Iris pigment epithelial cell (primary cell): ENCODE results near the gene TCERG1L.

Experiments
- DNase-seq: peaks from one replicate; pipeline ENCODE4 v3.0.0-alpha.2; 2011; ENCODE audit warnings: low read depth

Gene TCERG1L

DNA sequence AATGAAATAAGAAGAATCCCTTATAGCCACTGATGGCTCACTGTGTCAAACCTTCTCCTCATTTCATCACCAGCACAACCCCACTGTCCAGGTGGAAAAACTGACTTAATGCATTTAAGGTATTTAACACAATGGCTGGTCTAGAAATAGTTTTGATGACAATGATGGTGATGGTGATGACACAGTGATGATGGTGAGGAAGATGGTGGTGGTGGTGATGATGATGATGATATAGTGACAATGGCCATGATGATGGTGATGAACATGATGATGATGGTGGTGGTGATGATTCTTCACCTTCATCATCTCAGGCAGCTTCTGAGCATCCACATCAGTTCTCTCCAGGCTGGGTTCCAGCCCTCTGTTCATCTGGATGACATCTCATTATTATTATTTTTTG lies 186.6 kb downstream of the TCERG1L start:
- DNase-seq: no peak

GRCh38 chr10:131123496-131123895 lies 188.0 kb downstream of the TCERG1L start:
- no peak for DNase-seq

DNA sequence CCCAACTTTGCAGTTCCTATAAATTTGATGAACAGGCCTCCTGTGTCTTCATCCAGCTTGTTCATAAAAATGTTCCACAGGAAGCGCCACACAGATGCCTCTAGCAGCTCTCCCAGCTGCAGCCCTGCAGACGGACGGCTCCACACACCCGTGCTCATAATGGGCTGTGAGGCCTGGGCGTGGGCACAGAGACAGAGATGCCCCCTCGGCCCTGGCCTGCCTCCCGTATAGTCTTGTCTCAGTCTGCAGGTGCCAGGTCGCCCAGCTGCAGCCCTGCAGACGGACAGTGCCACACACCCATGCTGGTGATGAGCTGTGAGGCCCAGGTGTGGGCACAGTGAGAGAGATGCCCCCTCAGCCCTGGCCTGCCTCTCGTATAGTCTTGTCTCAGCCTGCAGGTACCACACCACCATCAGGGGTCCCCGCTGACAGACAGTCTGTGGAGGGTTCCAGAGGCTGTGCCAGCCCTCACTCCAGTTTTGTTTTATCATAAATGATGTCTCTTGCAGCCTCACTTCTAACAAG lies 189.9 kb downstream of the TCERG1L start:
- DNase-seq: no peak

GRCh38 chr10:131119626-131120355 lies 191.7 kb downstream of the TCERG1L start:
- DNase-seq: no peak

DNA sequence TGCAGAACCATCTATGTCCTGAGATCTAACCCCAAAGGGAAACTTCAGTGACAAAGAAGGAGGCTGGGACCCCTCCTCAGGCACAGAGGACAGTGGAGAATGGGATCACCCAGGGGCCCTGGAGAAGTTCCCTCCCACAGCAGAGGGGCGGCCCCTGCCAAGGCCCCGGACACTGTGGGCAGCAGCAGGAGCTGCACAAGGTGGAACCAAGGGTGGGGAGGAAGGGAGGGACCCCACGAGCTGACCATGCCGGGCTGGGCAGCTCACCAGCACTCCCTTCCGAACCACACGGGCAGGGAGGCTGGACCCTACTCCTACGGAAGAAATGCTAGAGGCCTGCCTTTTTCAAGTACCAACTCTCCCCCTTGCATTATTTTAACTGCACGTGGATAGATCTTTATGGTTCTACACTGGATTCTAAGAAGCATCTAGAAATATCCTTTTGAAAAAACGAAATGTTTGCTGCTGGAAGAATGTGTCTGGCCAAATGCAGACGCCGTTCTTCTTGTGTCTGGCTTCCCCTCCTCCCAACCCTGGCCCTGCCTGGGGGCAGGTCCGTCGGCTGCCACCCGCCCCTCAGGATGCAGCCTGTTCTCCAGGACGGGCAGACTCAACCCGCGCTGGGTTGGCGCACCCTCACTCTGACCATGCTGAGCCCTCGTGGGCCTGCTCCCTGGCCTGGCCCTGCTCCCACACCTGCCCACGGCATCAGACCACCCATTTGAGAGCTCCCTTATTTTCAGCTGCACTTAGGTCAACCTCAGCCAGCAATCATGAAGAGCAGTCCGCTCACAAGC lies 193.9 kb downstream of the TCERG1L start:
- DNase-seq: no peak

GRCh38 chr10:131116991-131117375 lies 194.5 kb downstream of the TCERG1L start:
- DNase-seq: no peak

DNA sequence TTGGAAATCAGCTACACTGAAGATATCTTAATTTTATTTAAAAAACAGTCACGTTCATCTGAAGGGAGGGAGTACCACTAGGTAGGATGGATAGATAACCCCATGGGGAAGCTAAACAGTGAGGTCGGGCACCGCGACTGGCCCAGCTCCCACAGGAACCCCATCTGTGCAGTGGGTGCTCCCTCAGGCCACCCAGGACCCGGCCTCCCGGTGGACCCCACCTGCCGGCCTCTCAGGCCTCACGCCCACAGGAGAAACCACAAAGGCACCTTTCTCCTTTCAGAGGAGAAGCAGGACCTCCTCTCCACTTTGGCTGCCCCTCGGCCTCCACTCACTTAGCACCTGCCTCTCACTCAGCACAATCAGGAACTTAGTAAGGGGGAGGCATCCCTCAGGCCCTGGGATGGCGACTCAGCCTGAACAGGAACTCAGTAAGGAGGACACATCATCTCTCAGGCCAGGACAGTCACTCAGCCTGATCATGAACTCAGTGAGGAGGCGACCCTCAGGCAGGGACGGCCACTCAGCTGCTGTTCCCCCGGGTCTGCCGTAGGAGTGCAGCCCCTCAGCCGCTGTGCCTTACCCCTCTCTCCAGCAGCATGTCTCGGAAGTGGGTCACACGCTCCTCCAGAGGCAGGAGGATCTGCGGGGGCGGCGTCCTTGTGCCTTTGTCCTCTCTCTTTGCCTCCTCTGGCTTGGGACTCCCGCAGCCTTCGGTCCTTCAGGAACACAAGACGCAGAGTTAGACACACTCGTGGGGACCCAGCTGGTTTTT lies 195.1 kb downstream of the TCERG1L start:
- no peak for DNase-seq

DNA sequence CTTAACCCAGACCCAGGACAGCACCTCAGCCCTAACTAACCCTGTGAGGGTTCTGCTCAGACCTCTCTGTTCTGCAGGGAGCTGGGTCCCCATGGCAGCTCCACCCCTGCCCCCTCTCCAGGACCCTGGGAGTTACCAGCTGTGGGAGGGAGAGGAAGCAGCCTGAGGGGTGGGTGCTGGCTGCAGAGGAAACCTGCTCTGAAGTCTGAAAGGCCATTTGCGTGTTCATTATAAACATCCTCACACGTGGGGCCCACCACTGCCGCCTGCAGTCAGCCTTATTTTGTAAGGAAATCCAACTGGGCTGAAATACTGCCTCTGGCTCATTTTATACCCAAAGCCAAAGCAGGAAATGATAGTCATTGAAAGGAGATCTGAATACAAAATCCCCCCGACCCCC lies 195.7 kb downstream of the TCERG1L start:
- no peak for DNase-seq

DNA sequence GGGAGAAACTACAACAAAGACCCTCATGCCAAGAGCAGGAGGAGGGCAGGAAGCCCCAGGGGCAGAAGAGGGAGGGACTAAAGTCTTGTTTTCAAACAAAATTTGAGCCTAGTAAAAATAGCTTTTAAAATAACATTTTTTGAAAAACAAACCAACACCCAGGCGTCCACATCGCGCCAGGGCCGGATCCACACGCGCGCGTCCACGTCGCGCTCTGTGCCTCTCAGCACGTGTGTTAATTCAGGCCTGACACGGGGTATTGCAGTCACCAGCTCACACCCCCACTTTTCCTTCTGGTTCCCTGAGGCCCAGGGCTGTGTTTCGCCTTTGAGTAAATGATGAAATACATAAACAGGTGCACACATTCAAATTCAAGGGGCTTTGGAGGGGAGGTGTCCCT lies 196.2 kb downstream of the TCERG1L start:
- DNase-seq: no peak

- DNase-seq: no peak
These were observed 196.7 kb downstream of the TCERG1L start for GRCh38 chr10:131114846-131115245.

DNA sequence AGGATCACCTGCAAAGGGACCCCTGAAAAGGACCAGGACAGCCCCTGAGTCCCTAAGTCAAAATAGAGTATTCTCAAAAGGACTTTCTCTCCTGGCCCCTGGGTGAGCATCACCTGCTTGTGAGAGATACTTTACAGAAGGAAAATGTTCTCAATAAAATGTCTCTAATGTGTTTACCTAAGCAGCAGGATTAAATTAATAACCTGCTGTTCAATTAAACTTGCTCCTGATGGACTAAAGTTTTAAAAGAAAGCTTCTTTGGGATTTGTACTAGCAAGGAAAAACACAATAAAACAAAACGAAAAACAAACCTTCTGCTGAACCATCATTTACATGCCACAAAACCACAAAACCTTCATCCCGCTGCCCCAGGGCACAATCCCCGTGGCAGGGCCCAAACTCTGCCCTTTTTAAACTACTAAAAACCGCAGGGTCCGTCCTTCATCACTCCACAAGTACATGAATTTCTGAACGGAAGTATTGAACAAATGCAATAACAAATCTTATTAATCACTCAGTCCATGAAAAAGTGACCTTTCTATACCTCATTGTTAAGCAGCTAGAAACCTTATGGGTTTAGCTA lies 197.7 kb downstream of the TCERG1L start:
- DNase-seq: no peak

- no peak for DNase-seq
These were observed 198.4 kb downstream of the TCERG1L start for GRCh38 chr10:131113165-131113564.

- no peak for DNase-seq
These were observed 198.8 kb downstream of the TCERG1L start for GRCh38 chr10:131112691-131113090.

- no peak for DNase-seq
These were observed 199.9 kb downstream of the TCERG1L start for GRCh38 chr10:131111471-131112080.

GRCh38 chr10:131111007-131111406 lies 200.5 kb downstream of the TCERG1L start:
- DNase-seq: no peak

DNA sequence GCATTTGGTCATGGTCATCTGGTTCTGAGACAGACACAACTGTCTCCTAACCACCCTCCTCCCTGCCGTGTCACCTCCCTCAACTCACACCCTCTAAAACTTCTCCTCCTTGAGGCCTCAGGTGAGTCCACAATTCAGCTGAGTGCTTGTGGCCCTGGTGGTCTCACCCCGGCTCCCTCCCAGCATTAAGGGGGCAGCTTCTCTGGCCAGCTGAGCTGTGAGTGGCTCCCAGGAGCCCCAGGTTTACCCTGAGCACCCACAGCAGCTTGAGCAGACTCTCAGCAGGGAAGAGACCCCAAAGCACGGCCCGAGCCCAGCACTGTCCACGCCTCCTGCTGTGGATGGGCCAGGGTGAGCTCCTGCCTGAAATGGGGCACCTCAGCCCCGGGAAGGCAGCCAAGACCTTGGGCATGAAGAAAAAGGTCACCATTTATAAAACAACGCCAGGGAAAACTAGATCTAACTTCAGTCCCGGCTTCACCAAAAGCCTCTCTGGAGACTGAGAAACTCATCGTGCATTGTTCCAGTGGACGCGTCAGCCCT lies 201.2 kb downstream of the TCERG1L start:
- DNase-seq: no peak

- DNase-seq: no peak
These were observed 201.8 kb downstream of the TCERG1L start for GRCh38 chr10:131109726-131110125.

DNA sequence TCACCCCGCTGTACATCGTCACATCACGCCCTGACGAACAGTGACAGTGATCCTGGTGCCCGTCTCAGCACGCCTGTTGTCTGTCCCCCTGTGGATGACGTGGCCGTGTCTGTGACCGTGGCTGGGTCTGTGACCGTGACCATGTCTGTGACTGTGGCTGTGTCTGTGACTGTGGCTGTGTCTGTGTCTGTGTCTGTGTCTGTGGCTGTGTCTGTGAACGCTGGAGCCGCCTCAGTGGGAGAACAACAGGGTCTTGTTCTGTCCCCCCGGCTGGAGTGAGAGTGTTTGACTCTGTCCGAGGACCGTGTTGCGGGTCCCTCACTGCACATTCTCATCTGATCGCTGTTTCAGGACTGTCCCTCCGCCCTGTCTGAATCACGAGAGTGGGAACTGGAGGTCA lies 202.2 kb downstream of the TCERG1L start:
- no peak for DNase-seq

DNA sequence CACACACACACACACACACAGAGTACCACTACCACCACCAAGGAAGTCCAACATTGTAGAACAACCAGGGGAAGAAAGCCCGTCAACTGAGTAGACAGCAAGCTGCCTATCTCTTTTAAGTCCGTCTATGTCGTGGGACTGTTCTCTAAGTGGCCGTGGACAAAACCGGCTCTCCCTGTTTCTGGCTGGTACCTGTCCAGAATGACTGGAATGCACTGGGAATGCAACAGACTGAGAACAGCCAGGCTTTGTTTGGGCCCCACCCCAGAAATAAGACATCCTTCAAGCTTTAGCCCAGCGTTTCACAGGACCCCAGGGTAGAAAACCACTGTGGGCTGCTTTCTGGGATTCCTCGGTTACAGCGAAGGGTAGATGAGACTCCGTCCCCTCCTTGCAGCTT lies 203.6 kb downstream of the TCERG1L start:
- no peak for DNase-seq

DNA sequence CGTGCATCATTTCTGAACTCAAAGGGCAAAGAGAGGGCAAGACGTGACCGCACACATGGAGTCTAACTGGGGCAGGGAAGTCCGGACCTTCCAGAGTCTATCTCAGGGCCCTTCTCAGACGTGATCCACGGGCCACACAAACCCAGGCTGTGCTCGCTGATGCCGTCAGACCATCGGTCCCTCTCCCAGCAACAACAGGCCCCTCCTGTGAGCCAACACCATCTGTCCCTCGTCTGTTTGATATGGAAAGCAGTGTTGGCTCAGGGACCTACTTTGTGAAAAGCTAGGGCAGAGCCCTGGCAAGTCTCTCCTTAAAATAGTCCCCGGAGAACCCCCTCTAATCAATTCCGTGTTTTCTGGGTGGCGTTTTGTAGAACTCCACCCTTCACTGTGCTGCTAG lies 208.8 kb downstream of the TCERG1L start:
- DNase-seq: no peak

- DNase-seq: no peak
These were observed 209.4 kb downstream of the TCERG1L start for GRCh38 chr10:131102147-131102546.
